Stomach (tissue), 9 donors: ENCODE results near the gene HS6ST2. TPM values are rescaled to one million over a fixed set of nuclear protein-coding genes. Genes with fewer than 3 reads are reported as not detected.

ENCODE experiments used
- DNase-seq, 2 donors: peaks; one replicate each; pipeline versions ENCODE4 v3.0.0 to v3.0.0-alpha.2; 2013 to 2019
- H3K27ac ChIP-seq, 5 donors: fragments of 200-600 bp in 4 of 5; sonication (generic) in 4 of 5; one replicate each; pipeline ENCODE4 v1.5.1; 2013 to 2019; ENCODE audit warnings: mild to moderate bottlenecking in 1 of 5, moderate library complexity in 1 of 5
- H3K27me3 ChIP-seq, 3 donors: fragments of 200-600 bp; sonication (generic); one replicate each; pipeline ENCODE4 v1.5.1; 2017 to 2019; ENCODE audit warnings: mixed run types in 1 of 3
- H3K36me3 ChIP-seq, 4 donors: fragments of 200-600 bp; sonication (generic); 1 replicate in 3 of 4; 2 replicates in 1 of 4; pipeline ENCODE4 v1.5.1; 2016 to 2019
- H3K4me1 ChIP-seq, 4 donors: fragments of 200-600 bp; sonication (generic); one replicate each; pipeline ENCODE4 v1.5.1; 2016 to 2019
- H3K4me3 ChIP-seq, 4 donors: fragments of 200-600 bp; sonication (generic) in 3 of 4; one replicate each; pipeline ENCODE4 v1.5.1; 2016 to 2019; ENCODE audit warnings: mild to moderate bottlenecking in 1 of 4
- H3K9me3 ChIP-seq, 4 donors: fragments of 200-600 bp; sonication (generic); one replicate each; pipeline ENCODE4 v1.5.1; 2016 to 2019
- EP300 ChIP-seq: sonication (generic); formaldehyde crosslinking; IDR thresholded peaks from one replicate; pipeline ENCODE4 v1.6.1; 2017; ENCODE audit warnings: antibody characterized with exemption
- POLR2A ChIP-seq, 4 donors: fragments of 450-650 bp; IDR thresholded peaks; one replicate each; pipeline ENCODE4 v1.6.1; 2016; ENCODE audit warnings: antibody characterized with exemption in 4 of 4, control low read depth in 2 of 4, mild to moderate bottlenecking in 1 of 4, moderate library complexity in 1 of 4
- POLR2AphosphoS5 ChIP-seq, 3 donors: sonication (generic); formaldehyde crosslinking; IDR thresholded peaks; one replicate each; pipeline ENCODE4 v1.6.1; 2016; ENCODE audit warnings: antibody characterized with exemption in 3 of 3
- WGBS, 5 donors: extraction: QIAGEN DNeasy Blood & Tissue Kit in 3 of 5; methylation state at CpG; one replicate each; pipeline versions ENCODE4 v1.1.5 to v1.1.7; 2013 to 2018; 5-methylcytosine and 5-hydroxymethylcytosine counted together
- intact Hi-C: fragments of 100-400 bp; cut with DNase I; formaldehyde crosslinking; loops from one replicate; pipeline ENCODE4 v1.15.1; 2023; ENCODE audit warnings: low total_unique reads
- polyA plus RNA-seq, 3 donors: library from polyadenylated mRNA; stranded (reverse); fragments of 200-250 nt; gene quantifications; one replicate each; pipeline ENCODE4 v1.2.3, GENCODE V29; 2013
- total RNA-seq, 5 donors: library from RNA; depleted of rRNA; stranded (reverse); fragments of >200 nt; gene quantifications; one replicate each; pipeline versions ENCODE4 v1.1.0 to v1.2.3, GENCODE V29; 2014 to 2016
- TF ChIP-seq, protein P1 (sequence below), 7 experiments: fragments of 450-650 bp in 4 of 7; fragments of 200-600 bp in 3 of 7; sonication (generic) in 3 of 7; IDR thresholded peaks; one replicate each; pipeline ENCODE4 v1.5.1; 2016 to 2019; ENCODE audit warnings: antibody characterized with exemption in 7 of 7, control low read depth in 2 of 7, mild to moderate bottlenecking in 1 of 7
- donor health status: healthy with polysubstance abuse.
- donor health status: Bipolar disorder and iron deficiency.
- donor health status: healthy.

HS6ST2 gene
- total and polyA plus RNA-seq, 8 donors, result 0.25 to 4.0 (median 0.89) TPM; not detected in 1

- no peaks in the 10 kb centered on the region for H3K4me1 ChIP-seq
- H3K27ac ChIP-seq, result no peak overlapping the region
- intact Hi-C loops, result loop anchor here (10.0 kb wide), 1 partner anchor 318 kb away; no protein-coding TSS in a partner anchor
- WGBS, 5 donors, result 45 to 68% (median 51%) methylated on average over 9 to 10 of the region's 10 CpGs
- H3K9me3 ChIP-seq, result no peaks in the 10 kb centered on the region
- TF ChIP-seq, protein P1, sequence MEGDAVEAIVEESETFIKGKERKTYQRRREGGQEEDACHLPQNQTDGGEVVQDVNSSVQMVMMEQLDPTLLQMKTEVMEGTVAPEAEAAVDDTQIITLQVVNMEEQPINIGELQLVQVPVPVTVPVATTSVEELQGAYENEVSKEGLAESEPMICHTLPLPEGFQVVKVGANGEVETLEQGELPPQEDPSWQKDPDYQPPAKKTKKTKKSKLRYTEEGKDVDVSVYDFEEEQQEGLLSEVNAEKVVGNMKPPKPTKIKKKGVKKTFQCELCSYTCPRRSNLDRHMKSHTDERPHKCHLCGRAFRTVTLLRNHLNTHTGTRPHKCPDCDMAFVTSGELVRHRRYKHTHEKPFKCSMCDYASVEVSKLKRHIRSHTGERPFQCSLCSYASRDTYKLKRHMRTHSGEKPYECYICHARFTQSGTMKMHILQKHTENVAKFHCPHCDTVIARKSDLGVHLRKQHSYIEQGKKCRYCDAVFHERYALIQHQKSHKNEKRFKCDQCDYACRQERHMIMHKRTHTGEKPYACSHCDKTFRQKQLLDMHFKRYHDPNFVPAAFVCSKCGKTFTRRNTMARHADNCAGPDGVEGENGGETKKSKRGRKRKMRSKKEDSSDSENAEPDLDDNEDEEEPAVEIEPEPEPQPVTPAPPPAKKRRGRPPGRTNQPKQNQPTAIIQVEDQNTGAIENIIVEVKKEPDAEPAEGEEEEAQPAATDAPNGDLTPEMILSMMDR (IDR thresholded peaks at IDR 0.05), result peak in 5 of 7 experiments; percentile 27 to 54 (median 47)
- TF ChIP-seq POLR2A (IDR thresholded peaks at IDR 0.05) (no peak), EP300 (no peak)
- peaks cover 0 to 3% (median 0%) of the 10 kb centered on the region in 3 donors for H3K27me3 ChIP-seq
- H3K4me3 ChIP-seq, result no peak overlapping the region
- peak; percentile 56 to 67 for DNase-seq
- H3K36me3 ChIP-seq, result no peaks in the 10 kb centered on the region
These were observed 345.4 kb downstream of the HS6ST2 start for GRCh38 chrX:132612821-132613564.

GRCh38 chrX:132610536-132610935 is 347.9 kb downstream of the HS6ST2 start:
- H3K27me3 ChIP-seq, result peaks cover 0 to 3% (median 0%) of the 10 kb centered on the region in 3 donors
- H3K27ac ChIP-seq, result no peak overlapping the region
- no peaks in the 10 kb centered on the region for H3K9me3 ChIP-seq
- H3K4me3 ChIP-seq, result no peak overlapping the region
- 66 to 92% (median 86%) methylated on average over 4 of the region's 4 CpGs for WGBS, 5 donors
- no peaks in the 10 kb centered on the region for H3K36me3 ChIP-seq
- no peak for DNase-seq
- H3K4me1 ChIP-seq, result no peaks in the 10 kb centered on the region
- intact Hi-C loops, result loop anchor here (10.0 kb wide), 1 partner anchor 316 kb away; no protein-coding TSS in a partner anchor
- no peak for TF ChIP-seq POLR2AphosphoS5 (IDR thresholded peaks at IDR 0.05)
- TF ChIP-seq, protein P1 (IDR thresholded peaks at IDR 0.05), result no peak
- TF ChIP-seq POLR2A (IDR thresholded peaks at IDR 0.05), result no peak
- TF ChIP-seq EP300, result no peak

DNA sequence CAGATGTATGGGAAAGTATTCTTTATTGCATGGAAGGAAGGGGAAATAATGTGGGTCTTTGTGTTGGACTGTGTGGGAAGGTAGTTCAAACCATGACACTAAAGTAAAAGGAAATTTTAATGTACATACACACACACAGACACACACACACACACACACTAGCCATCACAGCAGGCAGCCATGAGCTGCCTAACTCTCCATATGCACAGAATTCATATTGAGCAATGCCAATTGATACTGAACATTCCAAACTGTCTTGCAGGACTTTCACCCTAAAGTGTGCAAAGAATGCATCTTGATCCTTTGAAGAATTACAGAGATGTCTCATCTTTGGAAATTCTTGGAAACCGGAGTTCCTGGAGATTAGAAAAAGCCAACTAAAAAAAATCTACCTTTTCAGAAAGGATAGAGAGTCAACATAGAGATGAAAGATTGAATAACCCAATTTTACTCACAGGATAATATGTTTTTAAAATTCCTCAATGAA is 349.0 kb downstream of the HS6ST2 start:
- Histone ChIP-seq H3K36me3 (no peaks in the 10 kb centered on the region), H3K4me3 (no peak overlapping the region), H3K27me3 (peaks cover 0 to 3% (median 0%) of the 10 kb centered on the region in 3 donors), H3K9me3 (no peaks in the 10 kb centered on the region), H3K27ac (no peak overlapping the region), H3K4me1 (no peaks in the 10 kb centered on the region)
- no peak for DNase-seq
- no peak for TF ChIP-seq EP300
- TF ChIP-seq, protein P1 (IDR thresholded peaks at IDR 0.05), result no peak
- no peak for TF ChIP-seq POLR2A (IDR thresholded peaks at IDR 0.05)
- no peak for TF ChIP-seq POLR2AphosphoS5 (IDR thresholded peaks at IDR 0.05)
- intact Hi-C loops, result no loop called here
- WGBS, 5 donors, result 70 to 88% (median 81%) methylated on average over 1 of the region's 1 CpG

DNA sequence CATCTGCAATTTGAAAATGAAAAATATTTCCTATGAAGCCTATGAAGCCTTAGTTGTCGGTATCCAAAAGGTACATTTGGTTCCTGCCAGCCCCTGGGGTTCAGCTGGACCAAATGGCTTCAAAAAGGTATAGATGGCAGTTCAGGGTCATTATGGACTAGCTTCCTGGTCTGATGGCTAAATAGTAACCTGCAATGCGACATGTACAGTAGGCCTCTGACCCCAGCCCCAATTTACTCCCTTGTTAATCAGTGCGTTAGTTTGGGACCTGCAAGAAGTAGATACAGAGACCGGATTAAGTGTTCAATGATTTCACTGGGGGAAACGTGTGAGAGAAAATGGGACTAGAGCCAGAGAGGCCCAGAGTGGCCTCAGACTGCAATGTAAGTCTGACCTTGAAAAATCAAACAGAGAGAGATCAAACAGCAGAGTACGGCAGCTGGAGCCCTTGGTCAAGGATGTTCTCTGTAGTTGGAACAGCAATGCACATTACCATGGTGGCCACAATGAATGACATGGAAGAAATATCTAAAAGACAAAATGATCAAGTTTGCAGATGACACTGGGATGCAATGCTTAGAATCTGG is 354.6 kb downstream of the HS6ST2 start:
- Histone ChIP-seq H3K27me3 (peaks cover 0 to 17% (median 0%) of the 10 kb centered on the region in 3 donors), H3K4me3 (no peak overlapping the region), H3K4me1 (no peaks in the 10 kb centered on the region), H3K27ac (no peak overlapping the region), H3K36me3 (no peaks in the 10 kb centered on the region), H3K9me3 (no peaks in the 10 kb centered on the region)
- 56 to 71% (median 64%) methylated on average over 6 of the region's 6 CpGs for WGBS, 5 donors
- intact Hi-C loops, result no loop called here
- no peak for DNase-seq
- TF ChIP-seq POLR2AphosphoS5 (IDR thresholded peaks at IDR 0.05) (no peak), EP300 (no peak), POLR2A (IDR thresholded peaks at IDR 0.05) (no peak)
- TF ChIP-seq, protein P1 (IDR thresholded peaks at IDR 0.05), result no peak
